Loucy (cell line): ENCODE data around the gene YTHDF1.

Experiments used
- CTCF ChIP-seq: fragments of 200-600 bp; sonication (generic); conservative IDR thresholded peaks from 2 replicates; pipeline ENCODE4 v1.5.1; 2014; ENCODE audit warnings: mild to moderate bottlenecking, antibody characterized with exemption, low read length
- EZH2phosphoT487 ChIP-seq: fragments of 200-600 bp; IDR thresholded peaks from 2 replicates; pipeline ENCODE4 v1.6.1; 2018; ENCODE audit warnings: antibody characterized with exemption, mild to moderate bottlenecking, moderate library complexity, borderline replicate concordance

DNA sequence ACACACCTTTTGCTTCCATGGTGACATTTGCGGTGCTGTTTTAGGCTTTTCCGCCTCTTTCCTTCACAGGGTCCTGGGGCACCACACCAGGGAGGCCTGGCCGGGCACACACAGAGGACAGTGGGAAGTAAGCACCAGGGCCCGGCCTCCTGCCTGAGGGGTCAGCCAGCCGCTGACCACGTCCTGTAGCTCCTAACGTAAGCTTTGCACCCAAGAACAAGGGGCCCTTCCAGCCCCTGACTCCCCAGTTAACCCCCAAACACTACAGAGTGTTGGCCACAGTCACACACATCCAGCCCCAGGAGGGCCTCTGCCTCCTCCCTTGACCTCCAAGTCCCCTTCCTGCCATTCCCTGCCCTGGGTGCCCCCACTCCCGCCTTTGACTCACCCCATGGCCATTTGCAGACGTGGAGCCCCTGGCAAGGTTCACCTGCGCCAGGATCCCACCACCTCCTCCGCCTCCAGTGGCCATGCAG is 54.7 kb downstream of the YTHDF1 start:
- TF ChIP-seq CTCF: no peak
- no peak for TF ChIP-seq EZH2phosphoT487
